Mesendoderm (in vitro differentiated cells): ENCODE data around the gene SSH2.

Source experiments
- DNase-seq: peaks from one replicate; pipeline ENCODE4 v3.0.0; 2013
- H2AK5ac ChIP-seq: 2 replicates; pipeline ENCODE4 v1.6.1; 2013; ENCODE audit warnings: low read length, inconsistent platforms
- H2BK120ac ChIP-seq: 2 replicates; pipeline ENCODE4 v1.6.1; 2013; ENCODE audit warnings: low read depth, mild to moderate bottlenecking, low read length, moderate library complexity, mixed read lengths
- H2BK15ac ChIP-seq: replicated peaks from 2 replicates; pipeline ENCODE4 v1.6.1; 2013; ENCODE audit warnings: low read depth, mild to moderate bottlenecking, moderate library complexity
- H2BK5ac ChIP-seq: 2 replicates; pipeline ENCODE4 v1.6.1; 2013; ENCODE audit warnings: low read length, inconsistent platforms
- H3K18ac ChIP-seq: 2 replicates; pipeline ENCODE4 v1.6.1; 2013; ENCODE audit warnings: mild to moderate bottlenecking, low read length, mixed read lengths
- H3K23ac ChIP-seq: one replicate; pipeline ENCODE4 v1.6.1; 2013; ENCODE audit warnings: low read length
- H3K27ac ChIP-seq: 2 replicates; pipeline ENCODE4 v1.5.1; 2013; ENCODE audit warnings: low read depth, mild to moderate bottlenecking, inconsistent platforms, low read length, moderate library complexity
- H3K27me3 ChIP-seq: 2 replicates; pipeline ENCODE4 v1.6.1; 2013; ENCODE audit warnings: low read length, control low read depth, mild to moderate bottlenecking, inconsistent platforms; ENCODE audit not compliant: insufficient read depth, poor library complexity
- H3K36me3 ChIP-seq: 2 replicates; pipeline ENCODE4 v1.6.1; 2013; ENCODE audit warnings: low read length, inconsistent platforms; ENCODE audit not compliant: control insufficient read depth, insufficient read depth
- H3K4ac ChIP-seq: one replicate; pipeline ENCODE4 v1.6.1; 2013; ENCODE audit warnings: low read depth, mild to moderate bottlenecking, low read length, moderate library complexity
- H3K4me1 ChIP-seq: 2 replicates; pipeline ENCODE4 v1.6.1; 2013; ENCODE audit warnings: low read depth, low read length, inconsistent platforms; ENCODE audit not compliant: control insufficient read depth
- H3K4me2 ChIP-seq: 2 replicates; pipeline ENCODE4 v1.6.1; 2013; ENCODE audit warnings: low read length
- H3K4me3 ChIP-seq: 2 replicates; pipeline ENCODE4 v1.5.1; 2013; ENCODE audit warnings: mild to moderate bottlenecking, low read length
- H3K56ac ChIP-seq: one replicate; pipeline ENCODE4 v1.6.1; 2013; ENCODE audit warnings: low read length
- H3K79me1 ChIP-seq: 2 replicates; pipeline ENCODE4 v1.6.1; 2013; ENCODE audit warnings: low read length, inconsistent platforms
- H3K79me2 ChIP-seq: 2 replicates; pipeline ENCODE4 v1.6.1; 2013; ENCODE audit warnings: mild to moderate bottlenecking, low read length; ENCODE audit not compliant: control insufficient read depth, insufficient read depth
- H3K9ac ChIP-seq: 2 replicates; pipeline ENCODE4 v1.6.1; 2013; ENCODE audit warnings: low read length, inconsistent platforms
- H4K5ac ChIP-seq: one replicate; pipeline ENCODE4 v1.6.1; 2013; ENCODE audit warnings: low read length
- H4K8ac ChIP-seq: one replicate; pipeline ENCODE4 v1.6.1; 2013; ENCODE audit warnings: low read depth, mild to moderate bottlenecking, control low read depth, low read length, moderate library complexity
- WGBS: extraction: QIAGEN DNeasy Blood & Tissue Kit; methylation state at CpG from one replicate; pipeline ENCODE4 v1.1.7; 2013; ENCODE audit warnings: low lambda C conversion rate, missing lambda C conversion rate; ENCODE audit not compliant: insufficient coverage; ENCODE audit errors: extremely low coverage; 5-methylcytosine and 5-hydroxymethylcytosine counted together

SSH2 gene

GRCh38 chr17:29924786-29925185 is 5.2 kb downstream of the SSH2 start:
- no peak overlapping the region for H4K5ac ChIP-seq
- WGBS = no CpG with 5 or more reads among the region's 1 CpG
- no peak overlapping the region for H3K18ac ChIP-seq

GRCh38 chr17:29918922-29919856 is 10.8 kb downstream of the SSH2 start:
- Histone ChIP-seq H3K18ac (no peak overlapping the region), H3K79me1 (peaks cover 3% of the 10 kb centered on the region), H3K4me3 (no peak overlapping the region), H2BK120ac (no peak overlapping the region), H3K4me2 (no peak overlapping the region), H4K5ac (no peak overlapping the region), H2BK5ac (no peak overlapping the region), H3K27me3 (no peaks in the 10 kb centered on the region), H4K8ac (no peak overlapping the region), H2AK5ac (no peak overlapping the region), H3K4ac (no peak overlapping the region), H3K9ac (no peak overlapping the region), H3K56ac (no peak overlapping the region), H3K23ac (no peak overlapping the region), H2BK15ac (no peak overlapping the region), H3K79me2 (peaks cover 1% of the 10 kb centered on the region), H3K36me3 (no peaks in the 10 kb centered on the region), H3K27ac (no peak overlapping the region), H3K4me1 (no peaks in the 10 kb centered on the region)
- DNase-seq = peak; percentile 83
- WGBS = no CpG with 5 or more reads among the region's 3 CpGs

More at GRCh38 chr17:29924786-29925185, 5.2 kb downstream of the SSH2 start:
- H3K4me2 ChIP-seq = no peak overlapping the region
- no peak overlapping the region for H3K56ac ChIP-seq
- no peak overlapping the region for H3K23ac ChIP-seq
- no peak overlapping the region for H3K4me3 ChIP-seq
- peaks cover 18% of the 10 kb centered on the region for H3K79me2 ChIP-seq
- H2AK5ac ChIP-seq = no peak overlapping the region
- H2BK15ac ChIP-seq = no peak overlapping the region
- no peak overlapping the region for H2BK120ac ChIP-seq
- H3K9ac ChIP-seq = no peak overlapping the region
- H4K8ac ChIP-seq = no peak overlapping the region
- H3K27ac ChIP-seq = no peak overlapping the region
- H3K4ac ChIP-seq = no peak overlapping the region
- no peaks in the 10 kb centered on the region for H3K27me3 ChIP-seq
- H3K79me1 ChIP-seq = peaks cover 5% of the 10 kb centered on the region
- no peak for DNase-seq
- H3K4me1 ChIP-seq = peaks cover 2% of the 10 kb centered on the region
- no peaks in the 10 kb centered on the region for H3K36me3 ChIP-seq
- H2BK5ac ChIP-seq = no peak overlapping the region

- no peak overlapping the region for H3K56ac ChIP-seq
- H3K79me2 ChIP-seq = peaks cover 1% of the 10 kb centered on the region
- H4K5ac ChIP-seq = no peak overlapping the region
- H3K27ac ChIP-seq = no peak overlapping the region
- H3K4me3 ChIP-seq = no peak overlapping the region
- no peak overlapping the region for H2BK15ac ChIP-seq
- no peak overlapping the region for H3K23ac ChIP-seq
- no peak overlapping the region for H2BK120ac ChIP-seq
- no peak overlapping the region for H3K4ac ChIP-seq
- no peak overlapping the region for H2BK5ac ChIP-seq
- no peaks in the 10 kb centered on the region for H3K4me1 ChIP-seq
- no peak for DNase-seq
- H3K4me2 ChIP-seq = no peak overlapping the region
- H3K36me3 ChIP-seq = no peaks in the 10 kb centered on the region
- H2AK5ac ChIP-seq = no peak overlapping the region
- H4K8ac ChIP-seq = no peak overlapping the region
- H3K18ac ChIP-seq = no peak overlapping the region
- no CpG with 5 or more reads among the region's 1 CpG for WGBS
- no peaks in the 10 kb centered on the region for H3K27me3 ChIP-seq
- no peak overlapping the region for H3K9ac ChIP-seq
- peaks cover 3% of the 10 kb centered on the region for H3K79me1 ChIP-seq
Measured at GRCh38 chr17:29918016-29918415, 12.0 kb downstream of the SSH2 start.

GRCh38 chr17:29914819-29915537 is 15.1 kb downstream of the SSH2 start:
- WGBS = no CpG with 5 or more reads among the region's 2 CpGs
- no peak for DNase-seq

GRCh38 chr17:29911641-29912177 is 18.3 kb downstream of the SSH2 start:
- H3K27ac ChIP-seq = no peak overlapping the region
- H3K18ac ChIP-seq = no peak overlapping the region
- H3K9ac ChIP-seq = no peak overlapping the region
- H2BK15ac ChIP-seq = no peak overlapping the region
- H3K23ac ChIP-seq = no peak overlapping the region
- no peaks in the 10 kb centered on the region for H3K36me3 ChIP-seq
- no peak overlapping the region for H2BK120ac ChIP-seq
- no peaks in the 10 kb centered on the region for H3K79me2 ChIP-seq
- no peak for DNase-seq
- no peak overlapping the region for H3K4me2 ChIP-seq
- H3K4me1 ChIP-seq = no peaks in the 10 kb centered on the region
- H3K27me3 ChIP-seq = no peaks in the 10 kb centered on the region
- no peak overlapping the region for H3K56ac ChIP-seq
- H2AK5ac ChIP-seq = no peak overlapping the region
- no peak overlapping the region for H4K5ac ChIP-seq
- H3K79me1 ChIP-seq = peaks cover 2% of the 10 kb centered on the region
- H3K4me3 ChIP-seq = no peak overlapping the region
- no peak overlapping the region for H4K8ac ChIP-seq
- no peak overlapping the region for H2BK5ac ChIP-seq
- H3K4ac ChIP-seq = no peak overlapping the region

More at GRCh38 chr17:29914819-29915537, 15.1 kb downstream of the SSH2 start:
- Histone ChIP-seq H2AK5ac (no peak overlapping the region), H3K4me3 (no peak overlapping the region), H4K8ac (no peak overlapping the region), H3K23ac (no peak overlapping the region), H3K4me1 (no peaks in the 10 kb centered on the region), H3K27ac (no peak overlapping the region), H3K4me2 (no peak overlapping the region), H3K18ac (no peak overlapping the region), H3K56ac (no peak overlapping the region), H3K36me3 (no peaks in the 10 kb centered on the region), H4K5ac (no peak overlapping the region), H3K27me3 (no peaks in the 10 kb centered on the region), H2BK15ac (no peak overlapping the region), H3K79me1 (peaks cover 2% of the 10 kb centered on the region), H2BK120ac (no peak overlapping the region), H3K4ac (no peak overlapping the region), H3K79me2 (no peaks in the 10 kb centered on the region), H3K9ac (no peak overlapping the region), H2BK5ac (no peak overlapping the region)
